ENCODE measurements around the gene RCOR1. TPM values are rescaled to one million over a fixed set of nuclear protein-coding genes. Genes with fewer than 3 reads are reported as not detected.

The RCOR1 gene
- total RNA-seq, 3 donors from 2014 or later, result 29.4 to 31.3 (median 29.5) TPM

GRCh38 chr14:102736956-102737355, 144.5 kb downstream of the RCOR1 start:
- no peaks in the 10 kb centered on the region for H3K36me3 ChIP-seq (ENCODE audit: low read depth)
- no peak for ATAC-seq
- H3K4me1 ChIP-seq (ENCODE audit: low read depth), result no peaks in the 10 kb centered on the region
- DNase-seq, result no peak
- no peak overlapping the region for H3K4me3 ChIP-seq
- H3K9me3 ChIP-seq, result peaks cover 16% of the 10 kb centered on the region
- intact Hi-C loops (cut with DNase I, micrococcal nuclease), result no loop called here
- TF ChIP-seq, protein P1, sequence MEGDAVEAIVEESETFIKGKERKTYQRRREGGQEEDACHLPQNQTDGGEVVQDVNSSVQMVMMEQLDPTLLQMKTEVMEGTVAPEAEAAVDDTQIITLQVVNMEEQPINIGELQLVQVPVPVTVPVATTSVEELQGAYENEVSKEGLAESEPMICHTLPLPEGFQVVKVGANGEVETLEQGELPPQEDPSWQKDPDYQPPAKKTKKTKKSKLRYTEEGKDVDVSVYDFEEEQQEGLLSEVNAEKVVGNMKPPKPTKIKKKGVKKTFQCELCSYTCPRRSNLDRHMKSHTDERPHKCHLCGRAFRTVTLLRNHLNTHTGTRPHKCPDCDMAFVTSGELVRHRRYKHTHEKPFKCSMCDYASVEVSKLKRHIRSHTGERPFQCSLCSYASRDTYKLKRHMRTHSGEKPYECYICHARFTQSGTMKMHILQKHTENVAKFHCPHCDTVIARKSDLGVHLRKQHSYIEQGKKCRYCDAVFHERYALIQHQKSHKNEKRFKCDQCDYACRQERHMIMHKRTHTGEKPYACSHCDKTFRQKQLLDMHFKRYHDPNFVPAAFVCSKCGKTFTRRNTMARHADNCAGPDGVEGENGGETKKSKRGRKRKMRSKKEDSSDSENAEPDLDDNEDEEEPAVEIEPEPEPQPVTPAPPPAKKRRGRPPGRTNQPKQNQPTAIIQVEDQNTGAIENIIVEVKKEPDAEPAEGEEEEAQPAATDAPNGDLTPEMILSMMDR (IDR thresholded peaks at IDR 0.05), result no peak

DNA sequence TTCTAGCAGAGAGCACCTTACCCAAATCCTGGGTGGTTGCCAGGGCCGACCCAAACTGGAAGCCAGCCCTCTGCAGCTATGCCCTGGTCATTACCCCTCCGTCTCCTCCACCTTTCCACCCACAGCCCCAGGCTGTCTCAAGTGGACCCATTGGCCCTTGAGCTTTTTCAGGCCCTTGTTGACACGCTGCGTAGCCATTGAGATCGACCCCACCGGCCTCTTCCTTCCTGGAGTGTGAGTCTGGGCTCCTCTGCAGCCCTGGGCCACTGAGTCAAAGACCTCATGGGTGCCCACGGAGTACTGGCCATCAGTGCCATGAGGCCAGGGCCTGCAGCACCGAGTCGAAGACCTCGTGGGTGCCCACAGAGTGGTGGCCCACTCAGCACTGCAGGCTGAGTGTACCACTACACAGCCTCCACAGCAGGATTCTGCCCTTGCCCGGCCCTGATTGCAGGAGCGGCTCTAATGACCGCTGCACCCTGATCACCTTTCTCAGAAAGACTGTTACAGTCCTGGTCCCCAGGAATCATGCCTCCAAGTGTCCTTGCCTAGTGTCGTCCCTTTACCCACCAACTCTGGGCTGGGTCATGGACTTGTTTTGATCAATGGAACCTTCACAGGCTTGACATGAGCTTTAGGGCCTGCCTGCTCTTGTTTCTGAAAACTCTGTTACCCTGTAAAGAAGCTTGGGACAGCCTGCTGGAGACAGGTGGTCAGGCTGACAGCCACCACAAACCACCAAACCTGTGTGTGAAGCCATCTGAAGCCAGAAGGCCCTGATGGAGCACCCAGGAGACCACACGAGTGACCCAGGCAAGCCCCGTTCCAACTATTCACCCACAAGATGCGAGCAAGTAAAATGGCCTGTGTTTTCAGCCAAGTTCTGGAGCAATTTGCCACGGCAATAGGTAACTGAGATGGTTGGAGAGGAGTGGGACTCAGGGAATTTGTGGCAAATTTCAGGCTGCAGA, 145.2 kb downstream of the RCOR1 start:
- Histone ChIP-seq H3K4me1 (ENCODE audit: low read depth) (no peaks in the 10 kb centered on the region), H3K9me3 (peaks cover 18% of the 10 kb centered on the region), H3K36me3 (ENCODE audit: low read depth) (no peaks in the 10 kb centered on the region), H3K4me3 (no peak overlapping the region)
- intact Hi-C loops (cut with DNase I, micrococcal nuclease), result no loop called here
- ATAC-seq, result no peak
- TF ChIP-seq, protein P1 (IDR thresholded peaks at IDR 0.05), result no peak
- no peak for DNase-seq

- ATAC-seq (peak; percentile 14), DNase-seq (no peak)
- H3K36me3 ChIP-seq (ENCODE audit: low read depth), result no peaks in the 10 kb centered on the region
- TF ChIP-seq, protein P1 (IDR thresholded peaks at IDR 0.05), result no peak
- no peak overlapping the region for H3K4me3 ChIP-seq
- peaks cover 18% of the 10 kb centered on the region for H3K9me3 ChIP-seq
- intact Hi-C loops (cut with DNase I, micrococcal nuclease), result no loop called here
- H3K4me1 ChIP-seq (ENCODE audit: low read depth), result no peaks in the 10 kb centered on the region
These were observed 146.1 kb downstream of the RCOR1 start for GRCh38 chr14:102738373-102739189.

GRCh38 chr14:102739190-102739469, 146.7 kb downstream of the RCOR1 start:
- ATAC-seq (peak; percentile 13), DNase-seq (no peak)
- no peaks in the 10 kb centered on the region for H3K4me1 ChIP-seq (ENCODE audit: low read depth)
- intact Hi-C loops (cut with DNase I, micrococcal nuclease), result no loop called here
- TF ChIP-seq, protein P1 (IDR thresholded peaks at IDR 0.05), result no peak
- H3K9me3 ChIP-seq, result peaks cover 18% of the 10 kb centered on the region
- no peak overlapping the region for H3K4me3 ChIP-seq
- H3K36me3 ChIP-seq (ENCODE audit: low read depth), result no peaks in the 10 kb centered on the region

DNA sequence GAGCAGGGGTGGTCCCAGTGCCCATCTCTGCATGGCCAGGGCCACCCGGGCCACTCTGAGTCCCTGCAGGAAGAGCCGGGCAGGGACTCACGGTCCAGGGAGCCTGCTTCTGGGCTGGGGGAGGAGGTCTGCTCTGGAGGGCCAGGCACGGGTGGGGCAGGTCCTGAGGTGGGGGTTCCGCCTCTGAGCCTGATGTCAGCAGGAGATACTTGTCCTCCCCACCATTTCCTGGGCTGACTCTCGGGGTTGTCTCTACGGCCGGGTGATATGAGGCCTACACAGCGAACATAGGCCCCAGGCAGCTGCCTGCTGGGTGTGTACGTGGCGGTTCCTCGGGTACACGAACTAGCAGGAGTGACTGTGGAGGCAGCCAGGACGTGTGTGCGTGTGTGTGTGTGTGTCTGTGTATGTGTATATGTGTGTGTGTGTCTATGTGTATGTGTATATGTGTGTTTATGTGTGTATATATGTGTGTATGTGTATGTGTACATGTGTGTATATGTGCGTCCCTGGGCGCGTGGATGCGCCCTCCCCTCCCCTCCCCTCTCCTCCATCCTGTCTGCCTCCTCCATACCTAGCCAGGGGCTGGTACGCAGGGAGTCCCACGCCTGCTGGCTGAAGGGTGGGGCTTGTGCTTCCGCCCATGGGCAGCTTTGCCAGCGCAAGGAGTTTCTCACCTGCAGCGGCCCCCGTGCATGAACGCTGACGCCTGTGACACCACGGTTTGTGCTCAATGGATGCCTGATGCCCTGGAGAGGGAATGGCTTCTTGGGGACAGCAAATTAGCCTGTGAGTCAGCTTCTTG, 154.4 kb downstream of the RCOR1 start:
- H3K36me3 ChIP-seq (ENCODE audit: low read depth), result no peaks in the 10 kb centered on the region
- ATAC-seq (no peak), DNase-seq (peak in 1 of 3 donors; percentile 31)
- intact Hi-C loops (cut with DNase I, micrococcal nuclease), result no loop called here
- H3K4me1 ChIP-seq (ENCODE audit: low read depth), result no peaks in the 10 kb centered on the region
- TF ChIP-seq, protein P1 (IDR thresholded peaks at IDR 0.05), result no peak
- no peak overlapping the region for H3K4me3 ChIP-seq
- peaks cover 4% of the 10 kb centered on the region for H3K9me3 ChIP-seq
